Large intestine (tissue), 3 donors: ENCODE results near the gene DTNBP1. TPM values are rescaled to one million over a fixed set of nuclear protein-coding genes. Genes with fewer than 3 reads are reported as not detected.
"Not testable (repeated sequence)": the region's sequence is repeated elsewhere in the genome, so short reads cannot be mapped to it uniquely, and the experiment has no call there.

Experiments used
- DNase-seq, 2 donors: peaks; one replicate each; pipeline versions ENCODE4 v3.0.0 to v3.0.0-alpha.2; 2013
- H3K27ac ChIP-seq: one replicate; pipeline ENCODE4 v1.5.1; 2013; ENCODE audit warnings: low read length
- H3K27me3 ChIP-seq: 2 replicates; pipeline ENCODE4 v1.6.1; 2013; ENCODE audit warnings: low read length; ENCODE audit not compliant: control insufficient read depth, insufficient read depth
- H3K36me3 ChIP-seq: 2 replicates; pipeline ENCODE4 v1.6.1; 2013; ENCODE audit warnings: low read length; ENCODE audit not compliant: control insufficient read depth, insufficient read depth
- H3K4me1 ChIP-seq: one replicate; pipeline ENCODE4 v1.6.1; 2013; ENCODE audit warnings: low read length; ENCODE audit not compliant: control insufficient read depth, insufficient read depth
- H3K4me3 ChIP-seq: one replicate; pipeline ENCODE4 v1.5.1; 2013; ENCODE audit warnings: low read length
- H3K9me3 ChIP-seq: one replicate; pipeline ENCODE4 v1.6.1; 2013; ENCODE audit warnings: mild to moderate bottlenecking, low read depth, low read length, moderate library complexity; ENCODE audit not compliant: control insufficient read depth
- whole genome bisulfite sequencing: methylation state at CpG from one replicate; pipeline ENCODE4 v1.1.5; 2013; ENCODE audit warnings: low lambda C conversion rate; ENCODE audit not compliant: insufficient coverage; 5-methylcytosine and 5-hydroxymethylcytosine counted together
- polyA plus RNA-seq: library from polyadenylated mRNA; unstranded; fragments of 120-200 nt; gene quantifications from one replicate; pipeline ENCODE4 v1.2.1, GENCODE V29; 2013

The DTNBP1 gene
- polyA plus RNA-seq, 1 donor, result 20.9 TPM

- peaks cover 6% of the 10 kb centered on the region for H3K36me3 ChIP-seq
- H3K27me3 ChIP-seq, result no peaks in the 10 kb centered on the region
- H3K4me3 ChIP-seq, result no peak overlapping the region
- DNase-seq, result no peak
- H3K9me3 ChIP-seq, result no peaks in the 10 kb centered on the region
- no peak overlapping the region for H3K27ac ChIP-seq
- H3K4me1 ChIP-seq, result no peaks in the 10 kb centered on the region
Observed at GRCh38 chr6:15653581-15653980, 9.2 kb downstream of the DTNBP1 start.

GRCh38 chr6:15650004-15650559, 12.7 kb downstream of the DTNBP1 start:
- not testable (repeated sequence) for H3K27ac ChIP-seq, H3K4me3 ChIP-seq, H3K9me3 ChIP-seq, H3K36me3 ChIP-seq, H3K4me1 ChIP-seq, H3K27me3 ChIP-seq, DNase-seq
- WGBS, result no CpG with 5 or more reads among the region's 7 CpGs

- H3K27me3 ChIP-seq, result no peaks in the 10 kb centered on the region
- no peaks in the 10 kb centered on the region for H3K4me1 ChIP-seq
- H3K27ac ChIP-seq, result no peak overlapping the region
- DNase-seq, result no peak
- no peak overlapping the region for H3K4me3 ChIP-seq
- WGBS, result 100% methylated on average over 1 of the region's 1 CpG
- H3K36me3 ChIP-seq, result peaks cover 3% of the 10 kb centered on the region
- peaks cover 14% of the 10 kb centered on the region for H3K9me3 ChIP-seq
Observed at GRCh38 chr6:15644904-15645303, 17.9 kb downstream of the DTNBP1 start.

- Histone ChIP-seq H3K27me3 (no peaks in the 10 kb centered on the region), H3K4me1 (no peaks in the 10 kb centered on the region), H3K4me3 (no peak overlapping the region), H3K36me3 (no peaks in the 10 kb centered on the region), H3K9me3 (peaks cover 17% of the 10 kb centered on the region), H3K27ac (no peak overlapping the region)
- DNase-seq, result no peak
- WGBS, result no CpG with 5 or more reads among the region's 2 CpGs
Observed at GRCh38 chr6:15643542-15643941, 19.3 kb downstream of the DTNBP1 start.

GRCh38 chr6:15642276-15642675, 20.6 kb downstream of the DTNBP1 start:
- DNase-seq, result no peak
- no CpG with 5 or more reads among the region's 4 CpGs for WGBS
- Histone ChIP-seq H3K27ac (no peak overlapping the region), H3K36me3 (no peaks in the 10 kb centered on the region), H3K4me3 (no peak overlapping the region), H3K9me3 (peaks cover 19% of the 10 kb centered on the region), H3K4me1 (no peaks in the 10 kb centered on the region), H3K27me3 (no peaks in the 10 kb centered on the region)

GRCh38 chr6:15638373-15638772, 24.5 kb downstream of the DTNBP1 start:
- Histone ChIP-seq H3K9me3 (peaks cover 6% of the 10 kb centered on the region), H3K36me3 (peaks cover 8% of the 10 kb centered on the region), H3K4me1 (no peaks in the 10 kb centered on the region), H3K27me3 (no peaks in the 10 kb centered on the region), H3K4me3 (no peak overlapping the region), H3K27ac (no peak overlapping the region)
- DNase-seq, result no peak

- no CpG with 5 or more reads among the region's 2 CpGs for WGBS
- Histone ChIP-seq H3K4me3 (no peak overlapping the region), H3K27ac (no peak overlapping the region), H3K9me3 (no peaks in the 10 kb centered on the region), H3K27me3 (no peaks in the 10 kb centered on the region), H3K4me1 (peaks cover 7% of the 10 kb centered on the region), H3K36me3 (peaks cover 10% of the 10 kb centered on the region)
- peak; percentile 23 to 69 for DNase-seq
Observed at GRCh38 chr6:15631432-15631831, 31.4 kb downstream of the DTNBP1 start.

- no peak for DNase-seq
- Histone ChIP-seq H3K4me1 (peaks cover 7% of the 10 kb centered on the region), H3K4me3 (no peak overlapping the region), H3K36me3 (peaks cover 6% of the 10 kb centered on the region), H3K9me3 (no peaks in the 10 kb centered on the region), H3K27ac (no peak overlapping the region), H3K27me3 (no peaks in the 10 kb centered on the region)
- WGBS, result no CpG with 5 or more reads among the region's 1 CpG
Observed at GRCh38 chr6:15630202-15630601, 32.6 kb downstream of the DTNBP1 start.

- Histone ChIP-seq H3K27ac (no peak overlapping the region), H3K4me3 (no peak overlapping the region), H3K27me3 (no peaks in the 10 kb centered on the region), H3K4me1 (peaks cover 7% of the 10 kb centered on the region), H3K36me3 (peaks cover 6% of the 10 kb centered on the region), H3K9me3 (no peaks in the 10 kb centered on the region)
- DNase-seq, result no peak
Observed at GRCh38 chr6:15629487-15629886, 33.3 kb downstream of the DTNBP1 start.

- no peak overlapping the region for H3K4me3 ChIP-seq
- no peak overlapping the region for H3K27ac ChIP-seq
- H3K27me3 ChIP-seq, result no peaks in the 10 kb centered on the region
- no peak for DNase-seq
- H3K36me3 ChIP-seq, result peaks cover 6% of the 10 kb centered on the region
- H3K9me3 ChIP-seq, result no peaks in the 10 kb centered on the region
- H3K4me1 ChIP-seq, result peaks cover 7% of the 10 kb centered on the region
- 100% methylated on average over 1 of the region's 7 CpGs for WGBS
Observed at GRCh38 chr6:15628499-15629131, 34.2 kb downstream of the DTNBP1 start.

GRCh38 chr6:15627821-15628220, 35.0 kb downstream of the DTNBP1 start:
- H3K9me3 ChIP-seq, result no peaks in the 10 kb centered on the region
- H3K36me3 ChIP-seq, result peaks cover 4% of the 10 kb centered on the region
- H3K27me3 ChIP-seq, result no peaks in the 10 kb centered on the region
- H3K27ac ChIP-seq, result no peak overlapping the region
- DNase-seq, result no peak
- WGBS, result 90% methylated on average over 2 of the region's 2 CpGs
- H3K4me3 ChIP-seq, result no peak overlapping the region
- peaks cover 7% of the 10 kb centered on the region for H3K4me1 ChIP-seq
